GM18519 (cell line): ENCODE results near the gene CEACAM16.
"Not testable (repeated sequence)": the region's sequence is repeated elsewhere in the genome, so short reads cannot be mapped to it uniquely, and the experiment has no call there.

ENCODE experiments used
- ATAC-seq: cut with Tn5 transposase; IDR thresholded peaks from one replicate; pipeline ENCODE4 v1.9.1; 2021; ENCODE audit warnings: mild to moderate bottlenecking, moderate library complexity; ENCODE audit not compliant: unreplicated experiment, low FRiP score

Gene CEACAM16

DNA sequence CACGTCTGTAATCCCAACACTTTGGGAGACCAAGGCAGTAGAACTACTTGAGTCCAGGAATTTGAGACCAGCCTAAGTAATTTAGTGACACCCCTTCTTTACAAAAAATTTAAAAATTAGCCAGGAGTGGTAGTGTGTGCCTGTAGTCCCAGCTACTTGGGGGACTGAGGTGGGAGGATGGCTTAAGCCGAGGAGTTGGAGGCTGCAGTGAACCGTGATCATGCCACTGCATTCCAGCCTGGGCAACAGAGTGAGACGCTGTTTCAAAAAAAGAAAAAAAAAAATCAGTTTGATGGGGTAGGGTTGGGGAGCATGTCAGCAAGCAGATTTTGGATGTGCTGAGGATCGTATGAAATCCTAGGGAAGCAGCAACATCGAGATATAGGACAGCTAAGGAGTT lies 23.4 kb upstream of the CEACAM16 start:
- no peak for ATAC-seq

DNA sequence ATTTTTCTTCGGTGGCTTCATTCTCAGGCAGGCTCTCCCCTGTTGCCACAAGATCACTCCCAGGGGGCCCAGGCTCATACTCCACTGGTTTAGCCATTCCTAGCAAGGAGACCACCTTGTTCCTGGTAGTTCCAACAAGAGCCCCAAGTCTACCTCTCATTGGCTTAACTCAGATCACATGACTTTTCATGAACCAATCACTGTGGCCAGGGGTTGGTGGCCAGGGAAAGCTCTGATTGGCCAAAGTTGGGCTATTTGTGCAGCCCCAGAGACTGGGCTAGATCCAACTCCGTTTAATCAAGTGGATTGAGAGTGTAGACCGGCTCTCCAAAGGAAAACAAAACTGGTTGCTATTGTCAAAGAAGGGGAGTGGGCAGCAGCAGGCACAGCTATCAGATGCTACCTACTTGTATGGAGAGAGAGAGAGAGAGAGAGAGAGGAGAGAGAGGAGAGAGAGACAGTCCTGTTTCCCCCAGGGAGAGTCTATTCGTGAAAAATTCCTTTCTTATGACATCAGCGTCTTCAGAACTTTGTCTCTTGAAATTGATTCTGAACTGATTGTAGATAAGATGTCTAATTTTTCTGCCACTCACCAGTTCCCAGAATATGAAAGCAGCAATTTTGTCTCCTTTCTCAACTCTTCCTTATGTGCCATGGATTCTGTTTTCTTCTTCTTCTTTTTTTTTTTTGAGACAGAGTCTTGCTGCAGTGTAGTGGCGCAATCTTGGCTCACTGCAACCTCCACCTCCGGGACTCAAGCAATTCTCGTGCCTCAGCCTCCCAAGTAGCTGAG lies 21.7 kb upstream of the CEACAM16 start:
- no peak for ATAC-seq

DNA sequence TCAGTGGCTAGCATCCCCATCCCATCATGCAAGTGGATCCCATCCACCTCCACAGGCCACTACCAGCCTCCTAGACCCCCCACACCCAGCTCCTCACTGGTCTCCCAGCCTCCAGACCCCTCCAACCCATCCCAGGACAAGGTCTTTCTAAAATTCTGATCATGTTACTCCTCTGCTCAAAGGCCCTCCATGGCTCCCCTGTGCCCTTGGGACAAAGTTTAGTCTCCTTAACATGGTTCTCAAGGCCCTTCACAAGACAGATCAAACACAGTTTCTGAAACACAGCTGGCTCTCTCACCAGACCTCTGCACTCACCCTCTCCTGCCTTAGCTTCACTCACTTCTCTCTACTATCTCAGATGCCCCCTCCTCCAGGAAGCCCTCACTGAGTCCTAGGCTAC lies 18.4 kb upstream of the CEACAM16 start:
- no peak for ATAC-seq

DNA sequence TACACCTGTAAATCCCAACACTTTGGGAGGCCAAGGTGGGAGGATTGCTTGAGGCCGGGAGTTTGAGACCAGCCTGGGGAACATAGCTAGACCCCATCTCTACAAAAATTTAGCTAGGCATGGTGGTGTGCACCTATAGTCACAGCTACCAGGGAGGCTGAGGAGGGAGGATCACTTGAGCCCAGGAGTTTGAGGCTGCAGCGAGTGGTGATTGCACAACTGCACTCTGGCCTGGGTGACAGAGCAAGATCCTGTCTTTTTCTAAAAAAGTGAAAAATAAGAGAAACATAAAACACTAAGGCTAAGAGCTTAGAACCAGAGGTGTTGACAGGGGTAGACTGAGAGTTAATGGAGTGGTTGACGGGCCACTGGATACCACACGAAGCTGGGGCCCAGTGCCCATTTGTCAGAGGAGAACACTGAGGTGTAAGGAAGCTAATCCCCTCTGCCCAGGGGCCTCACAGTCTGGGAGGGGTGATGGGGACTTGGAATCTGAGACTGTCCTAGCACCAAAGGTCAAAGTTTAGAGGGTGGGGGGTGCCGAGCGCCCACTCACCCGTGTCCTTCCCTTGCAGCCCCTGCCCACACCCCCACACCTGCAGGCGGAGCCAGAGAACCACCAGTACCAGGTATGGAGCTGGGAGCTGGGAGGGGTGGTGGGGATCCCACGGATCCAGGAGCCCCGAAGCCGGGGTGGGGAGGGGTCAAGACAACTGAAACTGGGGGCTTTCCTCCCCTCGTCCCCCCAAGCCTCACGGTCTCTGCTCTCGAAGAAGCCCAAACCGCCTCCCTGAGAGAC lies 16.8 kb upstream of the CEACAM16 start:
- ATAC-seq, result no peak

DNA sequence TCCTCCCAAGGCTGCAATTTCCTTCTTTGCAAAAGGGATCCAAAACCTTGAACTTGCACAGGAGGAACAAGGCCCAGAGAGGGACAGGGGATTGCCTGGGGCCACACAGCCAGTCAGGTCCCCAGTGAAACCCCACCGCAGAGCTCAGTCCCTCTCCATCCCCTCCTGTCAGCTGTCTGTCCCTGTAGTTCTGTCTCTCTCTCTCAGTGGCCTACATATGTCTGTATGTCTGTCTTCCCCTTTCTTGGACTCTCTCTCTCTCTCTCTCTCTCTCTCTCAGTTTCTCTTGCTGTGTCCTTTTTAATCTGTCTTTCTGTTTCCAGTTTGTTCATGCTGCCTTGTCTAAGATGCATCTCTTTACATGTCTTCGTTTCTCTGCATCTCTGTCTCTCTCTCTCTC lies 16.1 kb upstream of the CEACAM16 start:
- no peak for ATAC-seq

DNA sequence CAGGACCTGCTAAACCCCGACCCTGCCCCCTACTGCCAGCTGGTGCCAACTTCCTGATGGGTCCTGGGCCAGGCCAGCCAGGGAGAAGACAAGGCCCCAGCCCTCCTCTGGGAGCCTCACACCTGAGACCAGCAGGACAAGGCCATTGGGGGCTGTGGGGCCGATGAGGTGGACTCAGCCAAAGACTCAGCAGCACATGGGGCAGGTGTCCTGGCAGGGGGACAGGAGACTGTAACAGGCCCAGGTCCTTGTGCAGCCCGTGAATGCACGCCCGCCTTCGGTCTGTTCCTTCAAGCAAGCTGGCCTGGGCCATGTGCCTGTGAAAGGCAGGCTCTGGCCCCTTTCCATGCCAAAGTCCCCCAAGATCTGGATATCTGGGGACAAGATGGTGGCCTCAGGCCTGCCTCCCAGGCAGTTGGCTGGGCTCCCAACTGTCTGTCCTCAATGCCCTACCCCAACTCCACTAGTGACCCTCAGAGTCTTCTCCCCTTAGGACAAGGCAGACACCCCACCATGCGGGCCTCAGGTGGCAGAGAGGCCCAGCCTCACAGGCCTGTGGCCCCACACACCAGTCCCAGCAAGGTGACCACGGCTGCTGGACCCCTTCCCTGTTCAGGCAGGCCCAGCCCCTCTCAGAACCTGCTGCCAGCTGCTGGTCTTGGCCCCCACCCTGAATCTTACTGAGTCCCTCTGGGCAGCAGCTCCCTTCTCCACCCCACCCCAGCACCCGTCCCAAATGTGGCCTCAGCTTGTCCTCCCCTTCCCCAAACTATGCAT lies 15.3 kb upstream of the CEACAM16 start:
- no peak for ATAC-seq

DNA sequence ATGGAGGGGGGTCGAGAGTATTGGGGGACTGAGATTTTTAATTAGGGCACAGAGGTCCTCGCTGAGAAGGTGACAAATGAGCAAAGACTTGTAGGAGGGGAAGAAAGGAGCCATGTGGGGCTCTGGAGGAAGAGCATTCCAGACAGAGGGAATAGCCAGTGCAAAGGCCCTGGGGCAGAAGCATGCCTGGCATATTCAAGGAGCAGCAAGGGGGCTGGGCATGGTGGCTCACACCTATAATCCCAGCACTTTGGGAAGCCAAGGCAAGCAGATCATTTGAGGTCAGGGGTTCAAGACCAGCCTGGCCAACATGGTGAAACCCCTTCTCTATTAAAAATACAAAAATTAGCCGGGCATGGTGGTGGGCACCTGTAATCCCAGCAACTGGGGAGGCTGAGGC lies 14.6 kb upstream of the CEACAM16 start:
- not testable (repeated sequence) for ATAC-seq

DNA sequence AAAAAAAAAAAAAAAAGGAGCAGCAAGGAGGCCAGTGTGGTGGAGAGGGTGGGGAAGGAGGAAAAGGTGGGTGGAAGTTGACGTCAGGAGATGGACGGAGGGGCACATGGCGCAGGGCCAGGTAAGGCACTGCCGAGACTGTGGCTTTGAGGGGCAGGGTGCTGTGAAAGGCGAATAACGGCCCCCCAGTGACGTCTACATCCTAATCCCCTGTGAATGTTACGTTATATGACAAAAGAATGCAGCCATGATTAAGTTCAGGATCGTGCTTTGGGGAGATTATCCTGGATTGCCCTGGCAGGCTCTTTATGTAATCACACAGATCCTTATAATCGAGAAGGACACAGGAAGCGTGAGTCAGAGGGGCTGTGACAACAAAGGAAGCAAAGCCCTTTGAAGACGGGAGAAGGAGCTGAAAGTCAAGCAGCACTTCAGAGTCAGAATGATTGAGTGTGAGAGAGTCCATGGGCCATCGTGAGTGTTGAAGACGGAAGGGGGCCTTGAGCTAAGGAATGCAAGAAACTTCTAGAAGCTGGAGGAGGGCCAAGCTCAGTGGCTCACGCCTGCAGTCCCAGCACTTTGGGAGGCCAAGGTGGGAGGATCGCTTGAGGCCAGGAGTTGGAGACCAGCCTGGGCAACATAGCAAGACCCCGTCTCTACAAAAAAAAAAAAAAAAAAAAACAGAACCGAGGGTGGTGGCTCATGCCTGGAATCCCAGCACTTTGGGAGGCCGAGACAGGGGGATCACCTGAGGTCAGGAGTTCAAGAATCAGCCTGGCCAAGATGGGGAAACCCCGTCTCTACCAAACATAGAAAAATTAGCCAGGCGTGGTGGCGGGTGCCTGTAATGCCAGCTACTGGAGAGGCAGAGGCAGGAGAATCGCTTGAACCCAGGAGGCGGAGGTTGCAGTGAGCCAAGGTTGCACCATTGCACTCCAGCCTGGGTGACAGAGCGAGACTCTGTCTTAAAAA lies 13.8 kb upstream of the CEACAM16 start:
- no peak for ATAC-seq

DNA sequence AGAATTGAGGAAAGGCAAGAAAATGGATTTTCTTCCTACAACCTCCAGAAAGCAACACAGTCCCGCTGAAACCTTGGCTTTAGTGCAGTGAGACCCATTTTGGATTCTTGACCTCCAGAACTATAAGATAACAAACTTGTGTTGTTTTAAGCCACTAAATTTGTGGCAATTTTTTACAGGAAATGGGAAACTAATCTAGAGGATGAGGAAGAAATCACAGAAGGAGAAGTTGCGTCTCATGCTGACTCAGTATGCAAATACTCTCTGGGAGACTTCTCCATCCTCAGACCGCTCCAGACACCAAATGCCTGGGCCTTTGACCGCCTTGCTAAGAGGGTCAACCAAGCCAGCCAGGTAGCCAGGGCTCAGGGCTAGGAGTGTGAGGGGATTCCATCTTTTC lies 13.1 kb upstream of the CEACAM16 start:
- ATAC-seq, result no peak

DNA sequence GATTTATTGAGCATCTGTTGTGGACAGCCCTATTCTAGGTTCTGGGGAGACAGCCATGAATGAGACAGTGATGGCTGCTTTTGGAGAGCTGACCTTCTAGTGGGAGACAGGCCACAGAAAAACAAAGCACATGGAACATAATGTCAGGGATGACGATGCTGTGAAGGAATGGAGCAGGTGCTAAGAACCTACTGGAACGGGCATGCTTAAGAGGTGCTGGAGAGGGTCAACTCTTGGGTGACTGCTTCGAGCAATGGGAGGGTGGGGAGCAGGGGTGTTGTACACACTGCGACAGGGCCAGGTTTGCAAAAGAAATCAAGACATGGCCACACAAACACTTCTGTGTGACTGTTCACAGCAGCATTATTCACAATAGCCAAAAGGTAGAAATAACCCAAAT lies 12.1 kb upstream of the CEACAM16 start:
- ATAC-seq, result no peak

DNA sequence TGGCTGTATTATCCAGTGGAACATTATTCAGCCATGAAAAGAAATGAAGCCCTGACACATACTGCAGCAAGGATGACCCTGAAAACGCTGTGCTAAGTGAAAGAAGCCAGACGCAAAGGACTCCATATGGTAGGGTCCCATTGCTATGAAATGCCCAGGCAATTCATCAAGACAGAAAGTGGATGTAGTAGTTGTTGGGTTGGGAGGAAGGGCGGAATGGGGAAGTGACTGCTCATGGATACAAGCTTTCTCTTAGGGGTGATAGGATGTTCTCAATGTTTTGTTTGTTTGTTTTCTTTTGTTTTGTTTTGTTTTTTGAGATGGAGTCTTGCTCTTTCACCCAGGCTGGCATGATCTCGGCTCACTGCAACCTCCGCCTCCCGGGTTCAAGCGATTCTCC lies 11.1 kb upstream of the CEACAM16 start:
- no peak for ATAC-seq

DNA sequence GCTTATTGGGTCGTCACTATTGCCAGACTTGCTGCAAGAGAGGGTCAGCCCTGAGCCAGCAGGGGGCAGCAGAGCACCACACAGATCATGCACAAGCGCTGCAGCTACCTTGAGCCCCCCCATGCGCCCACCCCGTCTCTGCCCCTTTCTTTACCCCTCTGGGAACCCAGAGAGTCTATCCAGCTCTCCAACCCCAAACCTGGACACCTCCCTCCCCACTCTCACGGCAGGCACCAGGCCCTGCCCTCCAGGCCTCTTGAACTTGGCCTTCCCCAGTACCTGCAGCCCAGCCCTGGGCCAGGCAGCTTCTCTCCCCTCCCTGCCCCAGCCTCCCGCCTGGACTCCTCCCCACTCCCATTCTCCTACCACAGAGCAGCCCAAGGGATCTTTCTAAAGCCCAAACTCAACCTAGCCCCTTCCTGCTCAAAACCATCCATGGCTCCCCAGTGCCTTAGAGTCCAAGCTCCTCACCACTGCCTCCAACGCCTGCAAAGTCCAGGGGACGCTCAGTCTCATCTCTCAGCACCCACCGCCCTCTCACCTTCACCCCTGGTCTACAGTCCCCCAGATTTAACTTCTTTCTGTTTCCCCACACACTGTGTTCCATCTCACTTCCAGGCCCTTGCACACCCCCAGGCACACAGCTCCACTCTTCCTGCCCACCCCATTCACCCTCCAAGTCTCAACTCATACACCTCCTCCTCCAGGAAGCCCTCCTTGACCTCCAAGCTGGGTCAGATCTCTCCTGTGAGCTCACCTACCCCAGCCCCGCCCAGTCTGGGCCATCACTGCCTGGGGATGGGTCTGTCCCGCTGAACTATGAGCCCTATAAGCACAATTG lies 9.4 kb upstream of the CEACAM16 start:
- ATAC-seq, result no peak

DNA sequence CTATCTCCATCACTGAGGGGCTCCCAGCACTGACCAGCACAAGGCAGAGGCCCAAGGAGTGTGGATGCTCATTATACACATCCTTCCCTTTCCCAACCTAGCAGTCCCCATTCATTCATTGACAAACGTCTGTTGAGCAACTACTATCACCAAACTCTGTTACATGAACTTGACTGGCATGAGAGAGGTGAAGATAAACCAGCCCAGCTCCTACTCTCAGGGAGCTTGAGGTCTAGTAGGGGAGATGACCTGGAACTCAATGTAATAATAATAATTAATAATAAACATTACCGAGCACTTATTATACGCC lies 8.9 kb upstream of the CEACAM16 start:
- no peak for ATAC-seq

DNA sequence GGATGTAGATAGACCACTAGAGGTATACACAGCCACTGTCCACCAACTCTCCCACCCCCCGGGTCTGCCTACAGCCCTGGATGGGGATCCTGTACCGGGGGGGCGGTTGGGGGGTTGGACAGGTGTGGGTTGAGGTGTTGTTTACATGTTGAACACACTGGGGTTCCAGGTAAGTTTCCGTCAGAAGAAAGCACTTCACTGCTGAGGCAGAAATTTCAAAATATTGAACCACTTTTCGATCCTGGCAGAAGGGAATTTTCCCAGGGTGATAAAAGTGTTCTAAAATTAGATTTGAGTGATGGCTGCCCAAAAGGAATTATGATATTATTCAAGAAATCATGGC lies 6.6 kb upstream of the CEACAM16 start:
- no peak for ATAC-seq

DNA sequence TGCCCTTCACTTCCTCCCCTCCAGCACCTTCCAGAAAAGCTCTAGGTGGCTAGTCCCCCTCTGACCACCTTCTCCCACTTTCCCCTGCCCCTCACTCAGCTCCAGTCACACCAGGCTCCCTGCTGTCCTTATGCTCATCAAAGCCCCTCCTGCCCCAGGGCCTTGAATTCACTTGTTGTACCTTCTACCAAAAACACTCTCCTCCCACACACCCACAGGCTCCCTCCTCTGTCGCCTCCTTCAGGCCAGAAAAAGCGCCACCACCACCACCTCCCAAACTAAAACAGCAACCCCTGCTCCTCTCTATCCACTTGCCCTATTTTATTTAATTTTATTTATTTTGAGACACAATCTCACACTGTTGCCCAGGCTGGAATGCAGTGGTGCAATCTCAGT lies 4.8 kb upstream of the CEACAM16 start:
- ATAC-seq, result no peak

DNA sequence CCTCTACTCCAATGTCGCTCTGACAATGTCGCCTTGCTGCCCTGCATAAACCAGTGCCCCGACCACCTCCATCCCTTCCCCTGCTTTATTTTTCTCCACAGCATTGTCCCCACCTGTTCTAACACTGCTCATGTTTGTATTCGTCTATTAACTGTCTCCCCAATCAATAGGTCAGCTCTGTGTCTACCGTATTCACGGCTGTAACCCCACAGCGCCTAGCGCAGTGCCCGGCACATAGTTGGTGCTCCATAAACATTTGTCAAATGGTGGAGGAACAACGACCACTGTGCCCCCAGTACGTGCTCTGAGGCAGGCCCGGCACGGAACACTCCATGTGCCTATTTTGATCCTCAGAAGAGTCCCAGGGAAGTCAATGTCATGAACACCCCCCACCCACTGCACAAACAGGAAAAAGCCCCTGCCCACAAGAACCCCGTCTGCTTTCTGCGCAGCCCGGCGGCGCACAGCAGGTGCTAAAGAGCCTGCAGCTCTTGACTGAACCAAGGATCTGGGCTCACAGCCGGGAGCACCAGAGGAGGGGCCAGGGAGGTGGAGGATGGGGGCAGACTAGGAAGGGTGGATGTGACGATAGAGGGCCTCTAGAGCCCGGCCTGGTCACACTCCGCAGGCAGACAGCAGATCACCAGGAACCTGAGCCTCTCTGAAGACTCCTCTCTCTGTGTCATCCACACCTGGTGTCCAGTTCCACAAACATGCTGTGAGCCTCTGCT lies 1.8 kb upstream of the CEACAM16 start:
- no peak for ATAC-seq

DNA sequence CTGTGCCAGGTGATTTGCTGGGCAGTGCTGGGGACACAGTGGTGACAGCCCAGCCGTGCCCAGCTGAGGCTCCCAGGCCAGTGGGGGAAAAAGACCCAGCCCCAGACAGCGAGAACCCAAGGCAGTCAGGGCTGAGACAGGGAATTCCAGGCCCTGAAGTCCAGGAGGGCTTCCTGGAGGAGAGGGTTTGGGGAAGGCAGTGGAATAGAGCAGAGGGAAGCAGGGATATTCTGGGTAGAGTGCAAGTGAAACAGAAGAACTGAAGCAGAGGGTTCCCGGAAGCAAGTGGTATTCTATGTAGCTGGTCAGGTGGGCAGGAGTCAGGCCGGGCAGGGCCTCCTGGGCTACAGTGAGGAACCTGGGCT lies 1.3 kb upstream of the CEACAM16 start:
- ATAC-seq, result no peak

DNA sequence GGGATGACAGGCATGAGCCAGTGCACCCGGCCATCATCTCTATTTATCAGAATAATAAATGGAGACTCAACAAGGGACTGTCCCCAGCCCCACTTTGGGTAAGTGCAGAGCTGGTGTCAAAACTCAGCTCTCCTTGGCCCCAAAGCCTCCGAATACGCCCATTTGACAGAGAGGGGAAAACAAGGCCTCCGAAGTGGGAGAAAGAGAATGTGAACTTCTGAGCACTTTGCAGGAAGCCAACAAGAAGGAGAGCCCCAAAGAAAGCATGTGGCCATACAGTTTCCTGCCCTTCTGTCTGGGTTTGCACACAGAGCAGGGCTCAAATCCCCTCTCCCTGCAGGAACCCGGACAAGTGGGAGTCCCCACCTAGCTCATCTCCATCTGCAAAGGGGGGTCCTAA lies 1.6 kb downstream of the CEACAM16 start:
- no peak for ATAC-seq

DNA sequence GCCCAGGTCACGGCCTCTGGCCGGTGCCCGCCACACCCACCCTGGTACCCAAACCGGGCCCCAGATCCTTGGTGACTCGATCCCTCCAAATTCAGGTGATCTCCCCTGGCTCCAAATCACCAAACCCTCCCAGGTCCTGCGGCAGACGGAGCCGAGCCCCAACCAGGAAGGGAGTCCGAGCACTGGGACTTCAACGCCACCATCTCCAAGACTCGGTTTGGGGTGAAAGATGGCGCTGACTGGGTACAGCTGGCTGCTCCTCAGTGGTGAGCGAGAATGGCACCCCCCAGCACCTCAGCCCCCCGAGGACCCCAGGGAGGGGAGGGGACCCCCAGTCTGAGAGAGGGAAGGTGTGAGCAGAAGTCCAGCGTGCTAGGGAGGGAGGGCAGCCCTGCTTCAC lies 2.3 kb downstream of the CEACAM16 start:
- ATAC-seq, result no peak
